Measurements from ENCODE around the gene CMKLR1. TPM values are rescaled to one million over a fixed set of nuclear protein-coding genes. Genes with fewer than 3 reads are reported as not detected.

The CMKLR1 gene
- total RNA-seq, 5 donors from 2014 or later (not counting 1 experiment from before 2014, with no cell fraction given) = 0.76 to 6.7 (median 0.98) TPM

- peaks cover 0 to under 1% (median 0%) of the 10 kb centered on the region in 3 donors for H3K4me1 Mint-ChIP-seq
- no peak overlapping the region for H3K4me3 Mint-ChIP-seq
- ChIA-PET POLR2A (no interaction called here), CTCF (no interaction called here)
- no peaks in the 10 kb centered on the region for H3K36me3 ChIP-seq (ENCODE audit: control insufficient read depth in 2 of 2, extremely low read depth in 1 of 2, insufficient read depth in 1 of 2, low read length in 1 of 2)
- H3K27ac Mint-ChIP-seq = no peak overlapping the region
- DNase-seq = no peak
- peaks cover 0 to 3% of the 10 kb centered on the region in 2 experiments for H3K27me3 ChIP-seq (replicated peaks in 1 of 2; ENCODE audit: control insufficient read depth in 2 of 2, extremely low read depth in 1 of 2, insufficient read depth in 2 of 2, low read length in 1 of 2)
- H3K27me3 Mint-ChIP-seq = peaks cover 0 to 3% of the 10 kb centered on the region in 2 donors
- WGBS (ENCODE audit: insufficient coverage) = no CpG with 5 or more reads among the region's 6 CpGs
- no peaks in the 10 kb centered on the region for H3K4me1 ChIP-seq (ENCODE audit: control insufficient read depth in 1 of 2, extremely low read depth in 1 of 2, insufficient read depth in 2 of 2, low read length in 2 of 2)
- H3K9me3 ChIP-seq = no peaks in the 10 kb centered on the region
- H3K9me3 Mint-ChIP-seq = peaks cover 0 to 5% (median 2%) of the 10 kb centered on the region in 3 donors
- H3K27ac ChIP-seq (ENCODE audit: low read length) = no peak overlapping the region
- H3K36me3 Mint-ChIP-seq = no peaks in the 10 kb centered on the region
- ATAC-seq (replicated peaks in 1 of 4) = no peak
- H3K4me3 ChIP-seq (ENCODE audit: control insufficient read depth in 1 of 2, extremely low read depth in 1 of 2, low read length in 1 of 2) = no peak overlapping the region
Observed at GRCh38 chr12:108271951-108272872, 66.9 kb downstream of the CMKLR1 start.

DNA sequence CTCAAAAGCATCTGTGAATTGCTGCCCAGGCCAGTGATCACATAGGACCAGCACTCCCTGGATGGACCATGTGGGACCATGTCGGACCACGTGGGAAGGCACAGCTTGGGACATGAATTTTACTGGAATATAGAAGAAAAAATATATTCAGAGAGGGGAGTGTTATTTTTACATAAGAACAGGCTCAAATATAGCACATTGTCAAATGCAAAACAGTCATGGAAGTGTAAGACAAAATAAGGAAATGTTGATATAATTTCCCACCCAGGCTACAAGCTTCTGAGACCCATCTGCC lies 68.3 kb downstream of the CMKLR1 start:
- Histone ChIP-seq H3K27me3 (replicated peaks in 1 of 2; ENCODE audit: control insufficient read depth in 2 of 2, extremely low read depth in 1 of 2, insufficient read depth in 2 of 2, low read length in 1 of 2) (peaks cover 0 to 3% of the 10 kb centered on the region in 2 experiments), H3K4me1 (ENCODE audit: control insufficient read depth in 1 of 2, extremely low read depth in 1 of 2, insufficient read depth in 2 of 2, low read length in 2 of 2) (no peaks in the 10 kb centered on the region), H3K27ac (ENCODE audit: low read length) (no peak overlapping the region), H3K4me3 (ENCODE audit: control insufficient read depth in 1 of 2, extremely low read depth in 1 of 2, low read length in 1 of 2) (no peak overlapping the region), H3K36me3 (ENCODE audit: control insufficient read depth in 2 of 2, extremely low read depth in 1 of 2, insufficient read depth in 1 of 2, low read length in 1 of 2) (no peaks in the 10 kb centered on the region), H3K9me3 (no peaks in the 10 kb centered on the region)
- ATAC-seq (replicated peaks in 1 of 4) (no peak), DNase-seq (no peak)
- WGBS (ENCODE audit: insufficient coverage) = no CpG with 5 or more reads among the region's 2 CpGs
- H3K9me3 Mint-ChIP-seq = peaks cover 2 to 5% (median 4%) of the 10 kb centered on the region in 3 donors
- H3K27ac Mint-ChIP-seq = no peak overlapping the region
- CTCF ChIA-PET = no interaction called here
- POLR2A ChIA-PET = no interaction called here
- no peaks in the 10 kb centered on the region for H3K36me3 Mint-ChIP-seq
- H3K4me3 Mint-ChIP-seq = no peak overlapping the region
- no peaks in the 10 kb centered on the region for H3K4me1 Mint-ChIP-seq
- H3K27me3 Mint-ChIP-seq = peaks cover 0 to 8% of the 10 kb centered on the region in 2 donors

DNA sequence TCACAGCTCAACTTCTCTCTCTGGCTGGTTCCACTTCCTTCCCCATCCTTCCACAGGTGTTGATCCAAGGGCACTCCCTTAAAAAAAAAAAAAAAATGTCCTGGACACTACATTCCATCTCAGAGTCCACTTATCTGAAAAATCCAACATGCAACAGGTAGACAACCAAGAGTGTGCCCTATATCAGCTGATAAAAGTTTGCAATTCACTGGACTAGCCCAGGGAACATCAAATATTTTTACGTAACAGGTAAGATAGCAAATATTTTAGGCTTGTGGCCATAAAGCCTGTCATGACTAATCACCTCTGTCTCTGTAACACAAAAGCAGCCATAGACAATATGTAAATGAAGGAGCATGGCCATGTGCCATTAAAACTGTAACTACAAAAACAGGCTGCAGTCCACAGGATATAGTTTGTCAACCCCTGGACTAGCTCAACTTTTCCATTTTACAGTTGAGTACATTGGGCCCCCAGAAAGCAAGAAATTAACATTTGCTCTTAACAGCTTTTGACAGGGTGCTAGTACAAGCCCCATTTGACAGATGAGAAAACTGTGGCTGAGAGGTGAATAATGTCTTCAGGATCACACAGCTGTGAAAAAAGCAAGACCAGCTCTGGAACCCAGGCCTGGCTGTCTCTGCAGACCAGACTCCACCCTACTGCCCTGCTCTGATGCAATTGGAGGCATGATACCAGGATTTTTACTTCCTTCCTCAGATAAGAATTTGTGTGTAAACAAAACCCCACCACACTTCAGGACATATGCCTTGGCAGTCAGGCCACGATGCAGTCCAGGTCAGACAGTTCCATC lies 68.9 kb downstream of the CMKLR1 start:
- WGBS (ENCODE audit: insufficient coverage) = 40% methylated on average over 1 of the region's 2 CpGs
- peaks cover 0 to 3% of the 10 kb centered on the region in 2 experiments for H3K27me3 ChIP-seq (replicated peaks in 1 of 2; ENCODE audit: control insufficient read depth in 2 of 2, extremely low read depth in 1 of 2, insufficient read depth in 2 of 2, low read length in 1 of 2)
- POLR2A ChIA-PET = no interaction called here
- ATAC-seq (replicated peaks in 1 of 4) (no peak), DNase-seq (no peak)
- Mint-ChIP-seq H3K27me3 (peaks cover 0 to 8% of the 10 kb centered on the region in 2 donors), H3K9me3 (peaks cover 2 to 5% (median 4%) of the 10 kb centered on the region in 3 donors), H3K27ac (no peak overlapping the region), H3K36me3 (no peaks in the 10 kb centered on the region), H3K4me1 (no peaks in the 10 kb centered on the region), H3K4me3 (no peak overlapping the region)
- no peaks in the 10 kb centered on the region for H3K9me3 ChIP-seq
- H3K36me3 ChIP-seq (ENCODE audit: control insufficient read depth in 2 of 2, extremely low read depth in 1 of 2, insufficient read depth in 1 of 2, low read length in 1 of 2) = no peaks in the 10 kb centered on the region
- no peaks in the 10 kb centered on the region for H3K4me1 ChIP-seq (ENCODE audit: control insufficient read depth in 1 of 2, extremely low read depth in 1 of 2, insufficient read depth in 2 of 2, low read length in 2 of 2)
- no peak overlapping the region for H3K4me3 ChIP-seq (ENCODE audit: control insufficient read depth in 1 of 2, extremely low read depth in 1 of 2, low read length in 1 of 2)
- CTCF ChIA-PET = no interaction called here
- H3K27ac ChIP-seq (ENCODE audit: low read length) = no peak overlapping the region

DNA sequence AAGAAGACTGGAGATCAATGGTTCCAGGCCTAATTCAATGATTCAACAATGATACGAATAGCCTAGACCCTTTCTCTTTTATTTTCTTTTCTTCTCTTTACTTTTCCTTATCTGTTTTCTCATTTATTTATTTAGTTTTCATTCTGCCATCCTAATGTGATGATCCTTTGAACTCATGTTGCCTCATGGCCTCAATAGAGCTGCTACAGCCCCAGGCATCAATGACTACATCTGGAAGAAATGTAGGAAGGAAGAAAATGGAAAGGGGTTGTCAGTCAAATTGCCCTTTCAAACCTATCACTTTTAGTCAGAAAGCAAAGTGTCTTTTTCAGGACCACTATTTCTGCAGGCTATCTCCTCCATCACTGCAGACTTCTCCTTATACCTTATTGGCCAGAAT lies 69.9 kb downstream of the CMKLR1 start:
- POLR2A ChIA-PET = no interaction called here
- Mint-ChIP-seq H3K4me1 (no peaks in the 10 kb centered on the region), H3K4me3 (no peak overlapping the region), H3K27ac (no peak overlapping the region), H3K36me3 (no peaks in the 10 kb centered on the region), H3K9me3 (peaks cover 2 to 7% (median 5%) of the 10 kb centered on the region in 3 donors), H3K27me3 (peaks cover 0 to 11% of the 10 kb centered on the region in 2 donors)
- no peak overlapping the region for H3K27ac ChIP-seq (ENCODE audit: low read length)
- H3K36me3 ChIP-seq (ENCODE audit: control insufficient read depth in 2 of 2, extremely low read depth in 1 of 2, insufficient read depth in 1 of 2, low read length in 1 of 2) = no peaks in the 10 kb centered on the region
- no peak overlapping the region for H3K4me3 ChIP-seq (ENCODE audit: control insufficient read depth in 1 of 2, extremely low read depth in 1 of 2, low read length in 1 of 2)
- CTCF ChIA-PET = no interaction called here
- no peak for DNase-seq
- H3K9me3 ChIP-seq = no peaks in the 10 kb centered on the region
- H3K27me3 ChIP-seq (replicated peaks in 1 of 2; ENCODE audit: control insufficient read depth in 2 of 2, extremely low read depth in 1 of 2, insufficient read depth in 2 of 2, low read length in 1 of 2) = peaks cover 0 to under 1% of the 10 kb centered on the region in 2 experiments
- no peak for ATAC-seq (replicated peaks in 1 of 4)
- 100% methylated on average over 1 of the region's 1 CpG for WGBS (ENCODE audit: insufficient coverage)
- no peaks in the 10 kb centered on the region for H3K4me1 ChIP-seq (ENCODE audit: control insufficient read depth in 1 of 2, extremely low read depth in 1 of 2, insufficient read depth in 2 of 2, low read length in 2 of 2)

- ATAC-seq (replicated peaks in 1 of 4) = no peak
- no peaks in the 10 kb centered on the region for H3K9me3 ChIP-seq
- DNase-seq = no peak
- no peaks in the 10 kb centered on the region for H3K4me1 Mint-ChIP-seq
- H3K4me3 ChIP-seq (ENCODE audit: control insufficient read depth in 1 of 2, extremely low read depth in 1 of 2, low read length in 1 of 2) = no peak overlapping the region
- H3K27ac Mint-ChIP-seq = no peak overlapping the region
- no peaks in the 10 kb centered on the region for H3K36me3 Mint-ChIP-seq
- no CpG with 5 or more reads among the region's 1 CpG for WGBS (ENCODE audit: insufficient coverage)
- H3K4me3 Mint-ChIP-seq = no peak overlapping the region
- no peaks in the 10 kb centered on the region for H3K36me3 ChIP-seq (ENCODE audit: control insufficient read depth in 2 of 2, extremely low read depth in 1 of 2, insufficient read depth in 1 of 2, low read length in 1 of 2)
- H3K27me3 ChIP-seq (replicated peaks in 1 of 2; ENCODE audit: control insufficient read depth in 2 of 2, extremely low read depth in 1 of 2, insufficient read depth in 2 of 2, low read length in 1 of 2) = peaks cover 0 to 3% of the 10 kb centered on the region in 2 experiments
- no peak overlapping the region for H3K27ac ChIP-seq (ENCODE audit: low read length)
- H3K9me3 Mint-ChIP-seq = peaks cover 2 to 8% (median 5%) of the 10 kb centered on the region in 3 donors
- CTCF ChIA-PET = no interaction called here
- POLR2A ChIA-PET = no interaction called here
- peaks cover 0 to 14% of the 10 kb centered on the region in 2 donors for H3K27me3 Mint-ChIP-seq
- H3K4me1 ChIP-seq (ENCODE audit: control insufficient read depth in 1 of 2, extremely low read depth in 1 of 2, insufficient read depth in 2 of 2, low read length in 2 of 2) = no peaks in the 10 kb centered on the region
Observed at GRCh38 chr12:108268397-108268796, 70.7 kb downstream of the CMKLR1 start.

DNA sequence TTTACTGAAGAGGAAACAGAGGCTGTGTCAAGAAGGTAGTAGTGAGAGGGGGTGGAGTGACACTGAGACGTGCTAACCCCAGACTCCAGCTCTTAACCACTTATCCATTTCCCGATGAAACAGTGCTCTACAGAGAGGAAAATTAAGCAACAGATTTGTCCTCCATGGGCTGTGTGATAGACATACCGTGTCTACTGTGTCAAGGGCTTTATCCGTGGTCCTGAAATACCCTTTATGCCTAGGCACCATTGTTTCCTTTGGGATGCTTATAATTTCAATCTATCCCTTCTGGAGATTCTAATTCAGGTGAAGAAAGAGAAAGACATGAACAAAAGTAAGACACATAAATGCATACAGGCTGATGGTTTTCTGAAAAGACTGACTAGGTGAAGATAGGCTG lies 71.7 kb downstream of the CMKLR1 start:
- Mint-ChIP-seq H3K27me3 (peaks cover 0 to 20% of the 10 kb centered on the region in 2 donors), H3K4me1 (no peaks in the 10 kb centered on the region), H3K27ac (no peak overlapping the region), H3K4me3 (no peak overlapping the region), H3K9me3 (peaks cover 2 to 12% (median 5%) of the 10 kb centered on the region in 3 donors), H3K36me3 (no peaks in the 10 kb centered on the region)
- ChIA-PET POLR2A (no interaction called here), CTCF (no interaction called here)
- H3K9me3 ChIP-seq = no peaks in the 10 kb centered on the region
- no peaks in the 10 kb centered on the region for H3K36me3 ChIP-seq (ENCODE audit: control insufficient read depth in 2 of 2, extremely low read depth in 1 of 2, insufficient read depth in 1 of 2, low read length in 1 of 2)
- peaks cover 0 to 3% of the 10 kb centered on the region in 2 experiments for H3K27me3 ChIP-seq (replicated peaks in 1 of 2; ENCODE audit: control insufficient read depth in 2 of 2, extremely low read depth in 1 of 2, insufficient read depth in 2 of 2, low read length in 1 of 2)
- DNase-seq (no peak), ATAC-seq (replicated peaks in 1 of 4) (no peak)
- H3K4me1 ChIP-seq (ENCODE audit: control insufficient read depth in 1 of 2, extremely low read depth in 1 of 2, insufficient read depth in 2 of 2, low read length in 2 of 2) = no peaks in the 10 kb centered on the region
- no peak overlapping the region for H3K27ac ChIP-seq (ENCODE audit: low read length)
- no CpG with 5 or more reads among the region's 4 CpGs for WGBS (ENCODE audit: insufficient coverage)
- H3K4me3 ChIP-seq (ENCODE audit: control insufficient read depth in 1 of 2, extremely low read depth in 1 of 2, low read length in 1 of 2) = no peak overlapping the region
